GM23338 (cell line): Measurements from ENCODE around the gene SMOC2.

Experiments used
- CREB1 ChIP-seq: fragments of 250-450 bp; sonication (Bioruptor Pico); IDR thresholded peaks from 2 replicates; pipeline ENCODE4 v1.5.0; 2020; ENCODE audit warnings: low read depth, mild to moderate bottlenecking, moderate library complexity
- EZH2 ChIP-seq: fragments of 200-600 bp; sonication (generic); IDR thresholded peaks from one replicate; pipeline ENCODE4 v1.8.0; 2017; ENCODE audit warnings: antibody characterized with exemption, mild to moderate bottlenecking, low read depth; ENCODE audit not compliant: unreplicated experiment
- EZH2phosphoT487 ChIP-seq: fragments of 200-600 bp; sonication (generic); IDR thresholded peaks from one replicate; pipeline ENCODE4 v1.8.1; 2018; ENCODE audit warnings: antibody characterized with exemption; ENCODE audit not compliant: unreplicated experiment
- JUNB ChIP-seq: IDR thresholded peaks from one replicate; pipeline ENCODE4 v1.6.1; 2016; ENCODE audit warnings: antibody characterized with exemption; ENCODE audit not compliant: unreplicated experiment
- NANOG ChIP-seq: IDR thresholded peaks from 2 replicates; pipeline ENCODE4 v1.6.1; 2016; ENCODE audit warnings: antibody characterized with exemption, borderline replicate concordance
- POLR2AphosphoS5 ChIP-seq: IDR thresholded peaks from 2 replicates; pipeline ENCODE4 v1.6.1; 2016; ENCODE audit warnings: antibody characterized with exemption, low read depth
- STAT1 ChIP-seq: IDR thresholded peaks from one replicate; pipeline ENCODE4 v1.6.1; 2016; ENCODE audit warnings: antibody characterized with exemption; ENCODE audit not compliant: unreplicated experiment
- ZNF114 ChIP-seq: fragments of 250-450 bp; sonication (Bioruptor Pico); IDR thresholded peaks from 2 replicates; pipeline ENCODE4 v1.5.0; 2020; ENCODE audit warnings: mild to moderate bottlenecking, moderate library complexity
- TF ChIP-seq, protein P1 (sequence below), 2 experiments: fragments of 200-600 bp in 1 of 2; sonication (generic) in 1 of 2; conservative IDR thresholded peaks; 2 replicates each; pipeline versions ENCODE4 v1.5.1 to v1.6.1; 2016 to 2017; ENCODE audit warnings: antibody characterized with exemption in 2 of 2, low read depth in 2 of 2, mild to moderate bottlenecking in 2 of 2, moderate library complexity in 1 of 2
- TF ChIP-seq, protein P2 (sequence below): IDR thresholded peaks from one replicate; pipeline ENCODE4 v1.6.1; 2018; ENCODE audit warnings: antibody characterized with exemption; ENCODE audit not compliant: unreplicated experiment
- TF ChIP-seq, protein P3 (sequence below): IDR thresholded peaks from 2 replicates; pipeline ENCODE4 v1.6.1; 2016; ENCODE audit warnings: antibody characterized with exemption

DNA sequence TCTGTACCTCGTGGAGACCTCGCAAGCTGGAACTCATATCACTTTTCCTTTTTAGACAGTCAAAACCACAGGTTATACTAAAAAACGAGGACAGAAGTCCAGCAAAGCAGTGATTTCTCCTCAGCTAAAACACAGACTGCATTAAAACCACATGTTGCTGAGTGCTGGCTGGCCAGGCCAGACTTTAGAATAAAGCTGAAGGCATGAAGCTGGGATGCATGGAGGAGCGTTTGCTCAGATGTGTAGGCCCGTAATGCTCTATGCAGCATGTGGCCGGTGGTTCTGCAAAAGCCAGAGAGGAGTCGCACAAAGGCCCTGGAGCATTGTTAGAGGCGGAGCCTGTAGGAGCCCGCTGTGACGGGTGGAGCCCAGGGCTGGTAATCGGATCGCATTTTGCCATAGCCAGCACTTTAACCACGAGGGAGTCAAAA, 83.6 kb downstream of the SMOC2 start:
- no peak for TF ChIP-seq JUNB
- TF ChIP-seq, protein P1, sequence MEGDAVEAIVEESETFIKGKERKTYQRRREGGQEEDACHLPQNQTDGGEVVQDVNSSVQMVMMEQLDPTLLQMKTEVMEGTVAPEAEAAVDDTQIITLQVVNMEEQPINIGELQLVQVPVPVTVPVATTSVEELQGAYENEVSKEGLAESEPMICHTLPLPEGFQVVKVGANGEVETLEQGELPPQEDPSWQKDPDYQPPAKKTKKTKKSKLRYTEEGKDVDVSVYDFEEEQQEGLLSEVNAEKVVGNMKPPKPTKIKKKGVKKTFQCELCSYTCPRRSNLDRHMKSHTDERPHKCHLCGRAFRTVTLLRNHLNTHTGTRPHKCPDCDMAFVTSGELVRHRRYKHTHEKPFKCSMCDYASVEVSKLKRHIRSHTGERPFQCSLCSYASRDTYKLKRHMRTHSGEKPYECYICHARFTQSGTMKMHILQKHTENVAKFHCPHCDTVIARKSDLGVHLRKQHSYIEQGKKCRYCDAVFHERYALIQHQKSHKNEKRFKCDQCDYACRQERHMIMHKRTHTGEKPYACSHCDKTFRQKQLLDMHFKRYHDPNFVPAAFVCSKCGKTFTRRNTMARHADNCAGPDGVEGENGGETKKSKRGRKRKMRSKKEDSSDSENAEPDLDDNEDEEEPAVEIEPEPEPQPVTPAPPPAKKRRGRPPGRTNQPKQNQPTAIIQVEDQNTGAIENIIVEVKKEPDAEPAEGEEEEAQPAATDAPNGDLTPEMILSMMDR (conservative IDR thresholded peaks at IDR 0.05; ENCODE audit: low read depth in 2 of 2) = no peak
- no peak for TF ChIP-seq POLR2AphosphoS5
- TF ChIP-seq, protein P2, sequence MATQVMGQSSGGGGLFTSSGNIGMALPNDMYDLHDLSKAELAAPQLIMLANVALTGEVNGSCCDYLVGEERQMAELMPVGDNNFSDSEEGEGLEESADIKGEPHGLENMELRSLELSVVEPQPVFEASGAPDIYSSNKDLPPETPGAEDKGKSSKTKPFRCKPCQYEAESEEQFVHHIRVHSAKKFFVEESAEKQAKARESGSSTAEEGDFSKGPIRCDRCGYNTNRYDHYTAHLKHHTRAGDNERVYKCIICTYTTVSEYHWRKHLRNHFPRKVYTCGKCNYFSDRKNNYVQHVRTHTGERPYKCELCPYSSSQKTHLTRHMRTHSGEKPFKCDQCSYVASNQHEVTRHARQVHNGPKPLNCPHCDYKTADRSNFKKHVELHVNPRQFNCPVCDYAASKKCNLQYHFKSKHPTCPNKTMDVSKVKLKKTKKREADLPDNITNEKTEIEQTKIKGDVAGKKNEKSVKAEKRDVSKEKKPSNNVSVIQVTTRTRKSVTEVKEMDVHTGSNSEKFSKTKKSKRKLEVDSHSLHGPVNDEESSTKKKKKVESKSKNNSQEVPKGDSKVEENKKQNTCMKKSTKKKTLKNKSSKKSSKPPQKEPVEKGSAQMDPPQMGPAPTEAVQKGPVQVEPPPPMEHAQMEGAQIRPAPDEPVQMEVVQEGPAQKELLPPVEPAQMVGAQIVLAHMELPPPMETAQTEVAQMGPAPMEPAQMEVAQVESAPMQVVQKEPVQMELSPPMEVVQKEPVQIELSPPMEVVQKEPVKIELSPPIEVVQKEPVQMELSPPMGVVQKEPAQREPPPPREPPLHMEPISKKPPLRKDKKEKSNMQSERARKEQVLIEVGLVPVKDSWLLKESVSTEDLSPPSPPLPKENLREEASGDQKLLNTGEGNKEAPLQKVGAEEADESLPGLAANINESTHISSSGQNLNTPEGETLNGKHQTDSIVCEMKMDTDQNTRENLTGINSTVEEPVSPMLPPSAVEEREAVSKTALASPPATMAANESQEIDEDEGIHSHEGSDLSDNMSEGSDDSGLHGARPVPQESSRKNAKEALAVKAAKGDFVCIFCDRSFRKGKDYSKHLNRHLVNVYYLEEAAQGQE = no peak
- no peak for TF ChIP-seq EZH2
- TF ChIP-seq, protein P3, sequence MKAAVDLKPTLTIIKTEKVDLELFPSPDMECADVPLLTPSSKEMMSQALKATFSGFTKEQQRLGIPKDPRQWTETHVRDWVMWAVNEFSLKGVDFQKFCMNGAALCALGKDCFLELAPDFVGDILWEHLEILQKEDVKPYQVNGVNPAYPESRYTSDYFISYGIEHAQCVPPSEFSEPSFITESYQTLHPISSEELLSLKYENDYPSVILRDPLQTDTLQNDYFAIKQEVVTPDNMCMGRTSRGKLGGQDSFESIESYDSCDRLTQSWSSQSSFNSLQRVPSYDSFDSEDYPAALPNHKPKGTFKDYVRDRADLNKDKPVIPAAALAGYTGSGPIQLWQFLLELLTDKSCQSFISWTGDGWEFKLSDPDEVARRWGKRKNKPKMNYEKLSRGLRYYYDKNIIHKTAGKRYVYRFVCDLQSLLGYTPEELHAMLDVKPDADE = no peak
- no peak for TF ChIP-seq EZH2phosphoT487
- no peak for TF ChIP-seq STAT1
- TF ChIP-seq CREB1 (CRISPR knock-in tag) = no peak
- no peak for TF ChIP-seq ZNF114 (CRISPR knock-in tag)
- TF ChIP-seq NANOG = no peak
